Activated CD4-positive, alpha-beta T cell treated with anti-CD3 and anti-CD28 coated beads, Interleukin-2, amount 50 U/mL, for 24 hours (primary cell): ENCODE measurements around the gene PDS5A.
"Not testable (repeated sequence)": the region's sequence is repeated elsewhere in the genome, so short reads cannot be mapped to it uniquely, and the experiment has no call there.

ENCODE experiments used
- DNase-seq, 2 donors: peaks; one replicate each; pipeline ENCODE4 v3.0.0-alpha.2; 2020; ENCODE audit warnings: low read depth in 1 of 2, low spot score in 1 of 2

The PDS5A gene

DNA sequence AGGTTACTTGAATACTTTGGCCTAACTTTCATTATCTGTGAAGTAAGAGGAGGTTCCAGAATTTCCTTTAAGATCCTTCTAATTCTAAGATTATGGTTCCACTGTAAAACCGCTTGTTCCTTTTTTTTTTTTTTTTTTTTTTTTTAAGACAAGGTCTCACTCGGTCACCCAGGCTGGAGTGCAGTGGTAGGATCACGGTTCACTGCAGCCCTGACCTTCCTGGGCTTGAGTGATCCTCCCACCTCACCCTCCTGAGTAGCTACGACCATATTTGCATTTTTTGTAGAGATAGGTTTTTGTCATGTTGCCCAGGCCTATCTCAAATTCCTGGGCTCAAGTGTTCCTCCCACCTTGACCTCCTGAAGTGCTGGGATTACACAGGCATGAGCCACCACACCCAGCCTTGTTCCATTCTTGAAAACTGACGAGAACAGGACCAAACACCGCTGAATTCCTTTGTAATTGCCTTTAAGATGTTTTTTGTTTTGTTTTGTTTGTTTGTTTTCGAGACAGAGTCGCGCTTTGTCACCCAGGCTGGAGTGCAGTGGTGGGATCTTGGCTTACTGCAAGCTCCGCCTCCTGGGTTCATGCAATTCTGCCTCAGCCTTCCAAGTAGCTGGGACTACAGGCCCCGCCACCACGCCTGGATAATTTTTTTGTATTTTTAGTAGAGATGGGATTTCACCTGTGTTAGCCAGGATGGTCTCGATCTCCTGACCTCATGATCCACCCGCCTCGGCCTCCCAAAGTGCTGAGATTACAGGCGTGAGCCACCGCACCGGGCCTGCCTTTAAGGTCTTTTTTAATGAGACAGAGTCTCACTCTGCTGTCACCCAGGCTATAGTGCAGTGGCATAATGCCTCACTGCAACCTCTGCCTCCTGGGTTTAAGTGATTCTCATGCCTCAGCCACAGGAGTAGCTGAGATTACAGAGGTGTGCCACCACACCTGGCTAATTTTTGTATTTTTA is 6.8 kb downstream of the PDS5A start:
- DNase-seq: no peak

GRCh38 chr4:39963656-39964055 is 14.1 kb downstream of the PDS5A start:
- no peak for DNase-seq

GRCh38 chr4:39961311-39961877 is 16.3 kb downstream of the PDS5A start:
- DNase-seq: no peak

- DNase-seq: no peak
Measured at GRCh38 chr4:39950861-39951481, 26.7 kb downstream of the PDS5A start.

DNA sequence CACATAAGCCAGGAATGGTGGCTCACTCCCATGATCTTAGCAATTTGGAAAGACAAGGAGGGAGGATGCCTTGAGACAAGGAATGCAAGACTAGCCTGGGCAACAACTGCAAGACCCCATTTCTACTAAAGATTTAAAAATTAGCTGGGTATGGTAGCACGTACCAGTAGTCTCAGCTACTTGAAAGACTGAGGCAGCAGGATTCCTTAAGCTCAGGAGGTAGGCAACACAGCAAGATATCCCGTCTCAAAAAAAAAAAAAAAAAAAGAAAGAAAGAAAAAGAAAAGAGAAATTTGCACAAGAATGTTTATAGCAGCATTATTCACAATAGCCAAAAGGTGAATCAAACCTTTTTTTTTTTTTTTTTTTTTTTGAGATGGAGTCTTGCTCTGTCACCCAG is 29.7 kb downstream of the PDS5A start:
- no peak for DNase-seq

GRCh38 chr4:39947417-39947816 is 30.3 kb downstream of the PDS5A start:
- DNase-seq: no peak

- DNase-seq: not testable (repeated sequence)
Measured at GRCh38 chr4:39944245-39944644, 33.5 kb downstream of the PDS5A start.

GRCh38 chr4:39942507-39942906 is 35.2 kb downstream of the PDS5A start:
- DNase-seq: no peak

DNA sequence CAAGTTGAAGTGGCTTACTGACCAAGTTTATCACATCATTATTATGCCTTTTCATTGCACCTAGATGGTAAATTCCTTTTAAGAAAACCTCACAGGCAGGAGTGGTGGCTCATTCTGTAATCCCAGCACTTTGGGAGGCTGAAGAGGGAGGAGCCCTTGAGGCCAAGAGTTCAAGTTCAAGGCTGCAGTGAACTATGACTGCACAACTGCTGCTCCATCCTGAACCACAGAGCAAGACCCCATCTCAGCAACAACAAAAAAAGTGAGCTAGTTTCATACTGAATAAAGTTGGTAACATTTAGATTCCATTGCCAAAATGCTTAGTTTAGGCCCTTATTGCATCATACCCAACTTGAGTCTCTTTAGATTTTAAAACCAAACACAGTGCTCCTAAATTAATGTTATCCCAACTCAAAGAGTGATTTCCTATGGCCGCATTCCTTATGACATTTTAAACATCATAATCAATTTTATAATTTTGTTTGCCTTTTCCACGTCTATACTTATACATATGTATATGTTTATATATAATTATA is 36.0 kb downstream of the PDS5A start:
- no peak for DNase-seq

DNA sequence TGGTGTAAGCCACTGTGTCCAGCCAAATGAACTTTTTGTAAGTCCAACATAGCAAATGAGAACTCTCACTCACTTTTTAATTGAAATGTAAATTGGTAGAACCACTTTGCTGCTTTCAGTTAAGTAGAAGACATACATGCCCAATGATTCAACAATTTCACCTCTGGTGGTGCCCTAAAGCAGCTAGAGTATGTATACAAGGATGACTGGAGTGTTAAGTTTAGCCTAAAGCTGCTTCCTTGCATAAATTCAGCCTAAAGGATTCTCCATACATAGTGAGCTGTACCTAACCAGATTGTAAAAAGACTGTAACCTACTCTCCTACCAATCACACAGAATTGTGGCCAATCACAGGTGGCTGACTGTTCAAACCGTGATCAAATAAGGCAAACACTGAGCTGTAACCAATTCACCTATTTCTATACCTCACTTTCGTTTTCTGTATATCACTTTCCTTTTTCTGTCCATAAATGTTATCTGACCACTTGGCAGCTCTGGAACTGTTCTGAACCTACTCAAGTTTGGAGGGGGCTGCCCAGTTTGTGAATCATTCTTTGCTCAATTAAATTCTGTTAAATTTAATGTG is 39.9 kb downstream of the PDS5A start:
- no peak for DNase-seq

DNA sequence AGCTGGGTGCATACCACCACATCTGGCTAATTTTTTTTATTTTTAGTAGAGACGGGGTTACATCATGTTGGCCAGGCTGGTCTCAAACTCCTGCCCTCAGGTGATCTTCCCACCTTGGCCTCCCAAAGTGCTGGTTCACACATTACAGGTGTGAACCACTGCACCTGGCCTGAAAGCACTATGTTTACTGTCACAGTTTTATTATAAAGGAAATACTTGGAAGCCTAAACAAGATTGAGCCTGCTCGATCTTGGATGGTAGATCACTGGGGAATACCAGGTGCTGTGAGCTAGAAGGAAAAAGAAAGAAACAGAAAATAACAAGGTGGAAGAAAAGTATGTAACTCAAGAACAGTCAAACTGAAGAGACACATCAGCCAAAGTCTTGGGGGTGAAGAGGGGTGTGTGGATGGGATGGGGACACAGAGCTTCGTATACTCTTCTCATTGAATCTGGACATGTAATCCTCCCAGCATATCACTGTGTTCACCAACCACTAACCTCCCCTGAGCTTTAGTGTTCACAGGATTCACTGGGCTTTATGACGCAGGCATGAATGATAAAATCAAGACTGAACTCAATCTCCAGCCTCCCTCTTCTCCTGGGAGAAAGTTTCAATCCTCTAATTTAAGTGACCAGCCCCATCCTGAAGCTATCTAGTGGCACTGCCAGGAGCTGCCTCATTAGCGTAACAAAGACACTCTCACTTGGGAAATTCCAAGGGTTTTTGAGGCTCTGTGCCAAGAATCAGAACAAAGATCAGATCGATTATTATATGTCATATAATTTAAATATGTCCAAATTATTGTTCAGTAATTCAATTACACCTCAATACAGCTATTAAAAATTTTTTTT is 40.9 kb downstream of the PDS5A start:
- no peak for DNase-seq

DNA sequence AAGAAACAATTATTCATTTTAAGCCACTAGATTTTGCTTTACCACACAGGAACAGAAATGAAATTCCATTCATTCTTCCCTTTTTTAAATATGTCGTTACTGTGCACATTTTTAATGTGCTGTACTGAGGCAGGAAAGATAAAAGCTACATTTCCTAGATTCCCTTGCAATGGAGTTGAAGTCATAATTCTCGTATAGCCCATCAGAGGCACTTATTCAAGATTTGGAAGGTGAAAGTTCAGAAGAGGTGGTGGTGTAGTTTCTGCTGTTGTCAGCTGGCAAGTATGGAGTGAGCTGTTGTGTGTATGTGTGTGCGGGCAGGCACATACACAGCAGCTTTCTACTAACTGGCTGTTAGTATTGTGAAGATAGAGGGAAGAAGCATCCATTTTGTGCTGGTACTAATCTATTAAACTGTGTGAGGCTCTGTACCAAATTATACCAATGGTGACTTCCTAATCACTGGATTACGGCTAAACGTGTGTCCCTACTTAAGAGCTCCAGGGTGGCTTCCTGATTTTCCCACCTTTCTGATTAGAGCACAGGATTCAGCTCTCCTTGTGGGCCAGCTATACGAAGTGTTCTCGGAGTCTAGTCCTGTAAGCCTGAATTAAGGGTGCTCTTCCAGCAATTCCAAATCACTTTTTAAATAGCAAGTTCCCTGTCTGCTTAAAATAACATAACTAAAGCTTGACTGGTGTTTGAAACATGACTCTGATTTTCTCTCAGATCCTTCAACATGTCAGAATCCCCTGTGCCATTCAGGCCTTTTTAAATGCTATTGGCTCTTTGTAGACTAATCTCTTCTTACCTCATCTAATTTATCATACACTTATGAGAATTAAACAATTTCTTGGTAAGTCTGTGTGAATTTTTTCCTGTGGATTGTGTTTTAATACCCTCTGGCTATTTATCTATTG is 43.8 kb downstream of the PDS5A start:
- DNase-seq: no peak

DNA sequence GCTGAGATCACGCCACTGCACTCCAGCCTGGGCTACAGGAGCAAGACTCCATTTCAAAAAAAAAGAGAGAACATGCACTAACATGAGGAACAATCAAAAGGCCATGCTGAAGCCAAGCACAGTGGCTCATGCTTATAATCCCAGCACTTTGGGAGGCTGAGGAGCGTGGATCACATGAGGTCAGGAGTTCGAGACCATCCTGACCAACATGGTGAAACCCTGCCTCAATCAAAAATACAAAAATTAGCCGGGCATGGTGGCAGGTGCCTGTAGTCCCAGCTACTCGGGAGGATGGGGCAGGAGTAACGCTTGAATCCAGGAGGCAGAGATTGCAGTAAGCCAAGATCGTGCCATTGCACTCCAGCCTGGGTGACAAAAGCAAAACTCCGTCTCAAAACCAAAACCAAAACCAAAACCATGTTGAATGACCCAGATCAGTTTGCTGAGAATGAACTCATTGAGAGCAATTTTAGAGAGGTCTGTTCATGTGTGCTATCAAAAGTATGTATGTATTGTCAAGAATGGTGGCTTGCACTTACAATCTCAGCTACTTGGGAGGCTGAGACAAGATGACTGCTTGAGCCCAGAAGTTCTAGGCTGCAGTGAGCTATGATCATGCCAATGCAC is 44.8 kb downstream of the PDS5A start:
- DNase-seq: no peak

DNA sequence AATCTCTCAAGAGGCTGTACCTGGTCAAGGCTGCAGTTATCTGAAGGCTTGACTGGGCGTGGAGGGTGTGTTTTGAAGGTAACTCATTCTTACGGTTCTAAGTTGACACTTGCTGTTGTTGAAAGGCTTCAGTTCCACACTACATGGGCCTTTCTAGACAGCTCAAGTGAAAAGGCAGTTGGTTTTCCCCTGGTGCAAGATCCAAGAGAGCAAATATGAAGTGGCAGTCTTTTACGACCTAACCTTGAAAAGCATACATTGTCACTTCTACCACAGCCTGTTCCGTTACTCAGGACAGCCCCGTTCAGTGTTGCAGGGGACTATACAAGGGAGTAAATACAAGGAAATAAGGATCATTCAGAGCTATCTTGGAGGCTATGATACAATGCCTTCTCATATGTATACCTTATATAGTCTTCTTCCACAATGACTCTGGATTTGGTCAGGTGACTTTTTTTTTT is 46.2 kb downstream of the PDS5A start:
- no peak for DNase-seq

- DNase-seq: no peak
Measured at GRCh38 chr4:39928538-39928937, 49.2 kb downstream of the PDS5A start.

DNA sequence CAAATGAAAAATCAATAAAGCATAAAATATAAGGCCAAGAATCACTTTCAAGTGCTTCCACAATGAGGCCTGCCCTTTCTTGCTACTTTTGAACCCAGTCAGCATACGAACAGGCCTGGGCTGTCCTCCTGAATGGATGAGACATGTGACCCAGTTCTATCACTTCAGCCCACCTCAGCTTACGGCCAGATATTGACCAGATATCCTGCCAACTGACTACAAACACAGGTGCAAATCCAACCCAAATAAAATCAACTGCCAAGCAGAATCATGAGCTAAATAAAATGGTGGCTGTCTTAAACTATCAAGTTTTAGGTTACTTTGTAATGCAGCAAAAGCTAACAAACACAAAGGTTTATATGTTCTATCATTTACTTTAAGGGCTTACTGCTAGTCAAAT is 53.7 kb downstream of the PDS5A start:
- no peak for DNase-seq

GRCh38 chr4:39922399-39922798 is 55.3 kb downstream of the PDS5A start:
- no peak for DNase-seq

DNA sequence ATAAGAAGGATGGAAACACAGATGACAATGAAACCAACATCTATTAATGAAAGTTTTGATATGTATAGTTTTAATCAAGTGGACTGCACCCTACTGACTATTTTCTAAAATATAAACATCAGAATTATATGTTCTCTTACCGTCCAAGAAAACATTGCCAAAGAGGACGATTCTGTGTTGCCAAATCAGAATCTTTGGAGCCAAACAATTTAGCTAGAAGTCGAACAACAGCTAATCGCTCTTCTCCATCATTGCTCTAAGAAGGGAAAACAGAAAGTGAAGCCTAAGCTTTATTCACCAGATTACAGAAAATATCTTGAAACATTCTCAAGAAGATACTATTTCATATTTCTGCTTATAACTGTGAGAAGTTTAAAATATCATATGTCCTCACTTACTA is 64.2 kb downstream of the PDS5A start:
- no peak for DNase-seq

DNA sequence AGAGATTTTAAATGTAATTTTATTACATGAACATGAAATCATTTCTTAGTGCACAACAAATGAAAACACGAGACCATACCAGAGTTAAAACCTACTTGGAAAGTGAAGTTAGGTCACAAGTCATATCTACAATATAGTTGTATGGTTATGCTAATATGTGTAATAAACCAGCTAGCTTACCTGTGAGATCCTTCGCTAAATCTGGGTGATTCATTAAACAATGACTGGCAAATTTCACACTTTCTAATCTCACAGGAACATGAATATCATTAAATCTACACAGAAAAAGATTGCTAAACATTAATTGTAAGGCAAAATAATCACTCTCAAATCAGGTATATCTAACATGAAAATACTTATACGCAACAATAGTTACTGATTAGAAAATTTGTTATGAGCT is 67.6 kb downstream of the PDS5A start:
- no peak for DNase-seq
